H7 (cell line): ENCODE results near the gene BIK. TPM values are rescaled to one million over a fixed set of nuclear protein-coding genes. Genes with fewer than 3 reads are reported as not detected.
"Not testable (repeated sequence)": the region's sequence is repeated elsewhere in the genome, so short reads cannot be mapped to it uniquely, and the experiment has no call there.

Source experiments
- DNase-seq: peaks from one replicate; pipeline ENCODE4 v3.0.0; 2012
- H3K27me3 ChIP-seq: 2 replicates; pipeline ENCODE4 v1.6.0; 2011; ENCODE audit warnings: mild to moderate bottlenecking, low read length; ENCODE audit not compliant: control insufficient read depth, insufficient read depth
- H3K36me3 ChIP-seq: replicated peaks from 2 replicates; pipeline ENCODE4 v1.5.1; 2011; ENCODE audit warnings: low read length; ENCODE audit not compliant: control insufficient read depth, insufficient read depth
- H3K4me3 ChIP-seq: 2 replicates; pipeline ENCODE4 v1.5.1; 2011; ENCODE audit warnings: low read depth, mild to moderate bottlenecking, control low read depth, low read length, moderate library complexity; ENCODE audit not compliant: insufficient read depth
- total RNA-seq: library from RNA; depleted of rRNA; stranded (reverse); fragments of >200 nt; shearing (Covaris generic); gene quantifications from 2 replicates; pipeline ENCODE4 v1.2.3, GENCODE V29; 2014

The BIK gene
- total RNA-seq, 1 experiment from 2014 or later: 2.1 TPM

GRCh38 chr22:43094085-43094484 lies 16.5 kb upstream of the BIK start:
- Histone ChIP-seq H3K36me3 (no peaks in the 10 kb centered on the region), H3K4me3 (no peak overlapping the region), H3K27me3 (no peaks in the 10 kb centered on the region)
- no peak for DNase-seq

DNA sequence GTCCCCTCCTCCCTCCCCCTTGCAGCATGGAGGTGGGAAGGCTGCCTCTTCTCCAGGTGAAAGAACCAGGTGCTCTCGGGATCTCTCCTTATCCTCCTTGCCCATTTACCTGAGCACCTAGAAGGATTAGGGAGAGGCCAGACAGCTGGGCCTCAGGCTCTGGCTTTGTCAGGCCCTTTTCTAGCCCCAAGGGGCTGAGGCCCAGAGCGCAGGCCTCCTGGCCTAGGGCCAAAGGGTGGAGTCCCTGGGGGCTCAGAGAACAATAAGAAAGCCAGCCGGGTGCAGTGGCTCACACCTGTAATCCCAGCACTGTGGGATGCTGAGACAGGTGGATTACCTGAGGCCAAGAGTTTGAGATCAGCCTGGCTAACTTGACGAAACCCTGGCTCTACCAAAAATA lies 16.0 kb upstream of the BIK start:
- Histone ChIP-seq H3K36me3 (no peaks in the 10 kb centered on the region), H3K4me3 (no peak overlapping the region), H3K27me3 (no peaks in the 10 kb centered on the region)
- no peak for DNase-seq

- no peak for DNase-seq
- H3K4me3 ChIP-seq: no peak overlapping the region
- H3K27me3 ChIP-seq: no peaks in the 10 kb centered on the region
- H3K36me3 ChIP-seq: no peaks in the 10 kb centered on the region
Observed at GRCh38 chr22:43096420-43096819, 14.1 kb upstream of the BIK start.

- H3K36me3 ChIP-seq: no peaks in the 10 kb centered on the region
- no peaks in the 10 kb centered on the region for H3K27me3 ChIP-seq
- H3K4me3 ChIP-seq: no peak overlapping the region
- no peak for DNase-seq
Observed at GRCh38 chr22:43098356-43098755, 12.2 kb upstream of the BIK start.

DNA sequence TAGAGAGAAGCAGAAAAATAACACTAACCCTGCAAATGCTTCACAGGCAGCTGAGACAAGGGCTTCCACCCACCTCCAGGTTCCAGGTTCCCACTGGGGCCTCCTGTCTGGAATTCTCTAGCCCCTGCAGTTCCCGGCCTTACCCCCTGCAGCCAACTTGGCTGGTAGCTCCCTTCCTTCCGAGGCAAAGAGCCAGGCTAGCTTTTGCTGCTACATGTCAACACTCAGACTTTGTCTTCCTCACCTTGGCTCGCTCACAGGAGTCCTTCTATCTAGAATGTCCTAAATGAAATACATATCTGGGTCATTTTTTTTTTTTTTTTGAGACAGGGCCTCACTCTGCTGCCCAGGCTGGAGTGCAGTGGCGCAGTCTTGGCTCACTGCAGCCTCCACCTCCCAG lies 11.5 kb upstream of the BIK start:
- H3K36me3 ChIP-seq: no peaks in the 10 kb centered on the region
- H3K4me3 ChIP-seq: no peak overlapping the region
- DNase-seq: no peak
- H3K27me3 ChIP-seq: no peaks in the 10 kb centered on the region

DNA sequence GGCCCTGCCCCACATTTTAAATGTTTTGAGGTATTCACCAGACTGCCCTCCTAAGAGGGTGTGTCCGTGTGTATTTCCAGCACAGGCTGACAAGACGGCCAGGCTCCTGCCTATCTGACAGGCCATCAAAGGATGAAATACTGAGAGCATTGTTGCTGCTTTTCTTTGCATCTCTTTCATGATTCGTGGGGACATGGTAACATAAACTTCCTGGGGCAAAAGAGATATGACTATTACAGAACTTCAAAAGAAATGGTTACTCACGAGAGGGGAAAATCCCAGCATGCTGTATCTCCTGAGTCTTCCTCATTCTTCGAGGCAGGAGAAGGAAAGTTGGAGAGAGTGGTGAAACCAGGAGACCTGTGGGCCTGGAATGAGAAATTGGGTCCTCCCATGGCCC lies 10.3 kb upstream of the BIK start:
- Histone ChIP-seq H3K27me3 (no peaks in the 10 kb centered on the region), H3K4me3 (no peak overlapping the region), H3K36me3 (no peaks in the 10 kb centered on the region)
- DNase-seq: no peak

DNA sequence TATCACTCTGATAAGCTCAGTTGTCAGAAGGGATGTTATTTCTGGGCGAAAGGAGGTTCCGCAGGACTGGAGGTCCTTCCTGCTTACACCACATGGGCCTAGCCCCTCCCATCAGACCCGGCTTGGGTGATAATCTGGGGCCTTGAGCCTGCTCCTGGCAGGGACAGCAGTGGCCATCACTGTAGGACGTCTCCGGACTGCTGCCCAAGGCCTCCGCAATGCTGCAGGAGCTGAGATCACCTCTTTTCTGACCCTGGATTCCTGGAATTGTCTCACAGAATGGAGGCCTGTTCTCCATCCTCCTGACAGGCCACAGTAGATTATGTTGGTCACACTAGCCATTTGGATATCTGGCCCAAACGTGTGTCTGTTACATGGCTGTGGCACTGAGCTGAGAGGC lies 9.2 kb upstream of the BIK start:
- H3K36me3 ChIP-seq: no peaks in the 10 kb centered on the region
- DNase-seq: no peak
- no peak overlapping the region for H3K4me3 ChIP-seq
- H3K27me3 ChIP-seq: no peaks in the 10 kb centered on the region

DNA sequence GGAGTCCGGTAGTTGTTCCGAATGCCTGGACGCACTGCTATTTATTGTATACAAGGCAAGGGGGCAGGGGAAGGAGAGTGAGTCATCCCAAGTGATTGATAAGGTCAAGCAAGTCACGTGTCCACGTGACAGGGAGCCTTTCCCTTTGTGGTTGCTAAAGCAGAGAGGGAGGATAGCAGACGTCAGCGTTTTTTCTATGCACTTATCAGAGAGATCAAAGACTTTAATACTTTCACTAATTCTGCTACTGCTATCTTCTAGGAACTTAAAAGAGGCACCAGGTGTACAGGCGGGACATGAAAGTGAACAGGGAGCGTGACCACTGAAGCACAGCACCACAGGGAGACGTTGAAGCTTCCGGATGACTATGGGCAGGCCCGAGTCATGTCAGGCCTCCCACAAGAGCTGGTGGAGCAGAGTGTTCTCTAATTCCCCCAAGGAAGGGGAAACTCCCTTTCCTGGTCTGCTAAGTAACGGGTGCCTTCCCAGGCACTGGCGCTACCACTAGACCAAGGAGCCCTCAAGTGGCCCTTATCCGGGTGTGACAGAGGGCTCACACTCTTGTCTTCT lies 6.4 kb upstream of the BIK start:
- DNase-seq, H3K4me3 ChIP-seq, H3K36me3 ChIP-seq, H3K27me3 ChIP-seq: not testable (repeated sequence)

DNA sequence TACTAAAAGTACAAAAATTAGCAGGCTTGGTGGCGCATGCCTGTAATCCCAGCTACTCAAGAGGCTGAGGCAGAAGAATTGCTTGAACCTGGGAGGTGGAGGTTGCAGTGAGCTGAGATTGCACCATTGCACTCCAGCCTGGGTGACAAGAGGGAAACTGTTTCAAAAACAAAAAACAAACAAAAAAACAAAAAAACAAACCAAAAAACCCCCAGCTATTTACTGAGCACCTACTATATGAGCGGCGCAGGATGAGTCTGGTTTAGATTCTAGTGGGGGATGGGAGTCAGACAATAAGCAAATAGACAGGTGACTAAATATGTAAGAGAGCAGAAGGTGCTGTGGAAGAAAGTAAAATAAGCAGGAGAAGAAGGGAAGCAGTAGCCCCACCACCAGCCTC lies 5.6 kb upstream of the BIK start:
- H3K36me3 ChIP-seq, H3K4me3 ChIP-seq, DNase-seq: not testable (repeated sequence)
- peaks cover 11% of the 10 kb centered on the region for H3K27me3 ChIP-seq

DNA sequence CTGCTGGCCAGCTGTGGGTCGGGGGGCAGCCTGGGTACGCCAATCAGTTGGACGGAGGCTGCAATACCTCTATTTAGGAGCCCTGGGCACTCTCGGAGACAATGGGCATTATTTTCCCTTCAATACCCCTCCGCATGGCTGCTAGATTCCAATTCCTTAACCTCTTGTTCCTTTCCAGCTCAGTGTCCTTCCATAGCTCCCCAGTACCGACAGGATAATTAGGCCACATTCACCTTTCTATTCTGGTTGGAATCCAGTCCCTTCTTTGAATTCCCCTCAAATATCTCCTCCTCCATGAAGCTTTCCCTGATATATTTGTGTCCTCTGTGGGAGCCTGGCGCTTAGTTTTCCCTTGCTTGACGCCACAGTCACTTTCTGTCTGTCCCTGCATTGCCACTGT lies 4.2 kb upstream of the BIK start:
- Histone ChIP-seq H3K27me3 (peaks cover 23% of the 10 kb centered on the region), H3K36me3 (no peaks in the 10 kb centered on the region), H3K4me3 (no peak overlapping the region)
- DNase-seq: no peak

- Histone ChIP-seq H3K4me3 (no peak overlapping the region; the same call in 1 of the 2 replicates), H3K27me3 (peaks cover 32% of the 10 kb centered on the region), H3K36me3 (no peaks in the 10 kb centered on the region)
- DNase-seq: no peak
Observed at GRCh38 chr22:43109511-43109910, 1.0 kb upstream of the BIK start.

DNA sequence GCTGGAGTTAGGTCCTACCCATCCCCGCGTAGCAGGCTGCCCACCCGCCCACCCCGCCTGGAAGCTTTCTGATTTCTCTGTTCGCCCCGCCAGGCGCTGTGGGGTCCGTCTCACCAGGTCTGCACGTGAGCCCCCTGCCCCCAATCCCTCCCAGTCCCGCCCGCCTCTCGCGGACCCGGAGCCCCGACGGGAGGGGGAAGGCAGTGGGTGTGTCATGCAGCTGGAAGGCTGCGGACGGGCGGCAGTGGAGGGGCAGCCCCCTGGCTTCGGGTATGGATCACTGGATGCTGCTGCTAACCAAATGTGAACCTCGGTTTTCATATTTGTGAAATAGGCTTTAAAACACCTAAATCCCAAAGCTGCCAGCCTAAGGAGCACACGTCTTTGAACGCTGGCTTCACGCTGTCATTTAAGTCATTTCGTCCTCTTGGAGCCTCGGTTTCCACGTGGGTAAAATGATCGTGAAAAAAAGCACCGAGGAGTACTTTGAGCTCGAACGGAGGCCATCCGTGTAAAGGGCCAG lies 568 bp upstream of the BIK start:
- Histone ChIP-seq H3K4me3 (peak overlapping the region; percentile 54), H3K36me3 (no peaks in the 10 kb centered on the region), H3K27me3 (peaks cover 32% of the 10 kb centered on the region)
- DNase-seq: peak; percentile 88

- peak overlapping the region; percentile 54 for H3K4me3 ChIP-seq
- peak; percentile 79 for DNase-seq
- no peaks in the 10 kb centered on the region for H3K36me3 ChIP-seq
- H3K27me3 ChIP-seq: peaks cover 32% of the 10 kb centered on the region
Observed at GRCh38 chr22:43110927-43111623, 525 bp downstream of the BIK start.

GRCh38 chr22:43113526-43114251 lies 3.1 kb downstream of the BIK start:
- H3K36me3 ChIP-seq: no peaks in the 10 kb centered on the region
- no peak for DNase-seq
- peaks cover 32% of the 10 kb centered on the region for H3K27me3 ChIP-seq
- no peak overlapping the region for H3K4me3 ChIP-seq

GRCh38 chr22:43114958-43115357 lies 4.4 kb downstream of the BIK start:
- Histone ChIP-seq H3K4me3 (no peak overlapping the region), H3K36me3 (no peaks in the 10 kb centered on the region), H3K27me3 (peaks cover 21% of the 10 kb centered on the region)
- DNase-seq: no peak
